ENCODE data around the gene PARD3B. TPM values are rescaled to one million over a fixed set of nuclear protein-coding genes. Genes with fewer than 3 reads are reported as not detected.

The PARD3B gene
- total and polyA plus RNA-seq, 2 experiments from 2014 or later, result 4.3 to 8.5 TPM

DNA sequence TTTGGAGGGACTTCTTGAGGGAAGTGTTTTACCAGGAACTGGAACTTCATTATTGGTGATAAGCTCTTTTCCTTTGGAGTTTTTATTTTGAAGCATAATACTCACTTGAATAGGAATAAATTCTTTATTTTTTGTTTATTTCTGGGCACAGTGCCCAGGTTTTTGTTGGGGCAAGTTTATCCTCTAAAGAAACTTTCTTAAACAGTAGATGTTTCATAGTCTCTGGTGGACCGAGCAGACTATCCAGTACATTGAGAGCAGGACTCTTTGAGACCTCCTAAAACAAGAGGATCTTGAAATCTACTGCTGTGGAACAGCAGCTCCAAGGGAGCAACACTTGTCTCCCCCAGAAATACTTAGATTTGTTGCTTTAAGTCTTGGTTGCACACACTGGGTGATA is 109.4 kb downstream of the PARD3B start:
- no peaks in the 10 kb centered on the region for H3K27me3 ChIP-seq
- H3K27ac ChIP-seq, result no peak overlapping the region
- H3K36me3 ChIP-seq, result no peaks in the 10 kb centered on the region
- H3K9me3 ChIP-seq (ENCODE audit: low read depth), result no peaks in the 10 kb centered on the region
- no peak overlapping the region for H3K4me3 ChIP-seq
- DNase-seq (ENCODE audit: low read depth in 1 of 2, low spot score in 1 of 2), result no peak
- TF ChIP-seq, protein P1, sequence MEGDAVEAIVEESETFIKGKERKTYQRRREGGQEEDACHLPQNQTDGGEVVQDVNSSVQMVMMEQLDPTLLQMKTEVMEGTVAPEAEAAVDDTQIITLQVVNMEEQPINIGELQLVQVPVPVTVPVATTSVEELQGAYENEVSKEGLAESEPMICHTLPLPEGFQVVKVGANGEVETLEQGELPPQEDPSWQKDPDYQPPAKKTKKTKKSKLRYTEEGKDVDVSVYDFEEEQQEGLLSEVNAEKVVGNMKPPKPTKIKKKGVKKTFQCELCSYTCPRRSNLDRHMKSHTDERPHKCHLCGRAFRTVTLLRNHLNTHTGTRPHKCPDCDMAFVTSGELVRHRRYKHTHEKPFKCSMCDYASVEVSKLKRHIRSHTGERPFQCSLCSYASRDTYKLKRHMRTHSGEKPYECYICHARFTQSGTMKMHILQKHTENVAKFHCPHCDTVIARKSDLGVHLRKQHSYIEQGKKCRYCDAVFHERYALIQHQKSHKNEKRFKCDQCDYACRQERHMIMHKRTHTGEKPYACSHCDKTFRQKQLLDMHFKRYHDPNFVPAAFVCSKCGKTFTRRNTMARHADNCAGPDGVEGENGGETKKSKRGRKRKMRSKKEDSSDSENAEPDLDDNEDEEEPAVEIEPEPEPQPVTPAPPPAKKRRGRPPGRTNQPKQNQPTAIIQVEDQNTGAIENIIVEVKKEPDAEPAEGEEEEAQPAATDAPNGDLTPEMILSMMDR (IDR thresholded peaks at IDR 0.05; ENCODE audit: low read depth, low read length), result no peak
- no peaks in the 10 kb centered on the region for H3K4me1 ChIP-seq (ENCODE audit: low read depth)

DNA sequence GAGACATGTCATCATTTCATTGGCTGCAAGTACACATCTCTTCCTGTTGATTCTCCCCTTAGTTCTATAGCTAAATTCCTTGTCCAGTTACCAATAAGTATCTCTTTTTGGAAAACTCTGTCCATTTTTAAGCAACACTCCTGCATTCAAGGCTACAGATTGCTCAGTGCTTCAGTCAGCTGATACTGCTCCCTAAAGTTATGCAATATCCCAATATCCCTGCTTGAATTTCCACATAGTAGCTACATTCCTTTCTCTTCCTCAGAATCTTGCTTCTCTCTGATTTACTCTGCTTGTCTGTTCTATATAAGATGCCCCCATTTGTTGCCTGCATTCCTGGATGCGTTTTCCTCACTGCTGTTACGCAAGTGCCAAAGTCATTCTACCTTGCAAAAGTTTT is 109.8 kb downstream of the PARD3B start:
- Histone ChIP-seq H3K4me3 (no peak overlapping the region), H3K27ac (no peak overlapping the region), H3K4me1 (ENCODE audit: low read depth) (no peaks in the 10 kb centered on the region), H3K27me3 (no peaks in the 10 kb centered on the region), H3K36me3 (no peaks in the 10 kb centered on the region), H3K9me3 (ENCODE audit: low read depth) (no peaks in the 10 kb centered on the region)
- peak in 1 of 2 donors; percentile 76 for DNase-seq (ENCODE audit: low read depth in 1 of 2, low spot score in 1 of 2)
- TF ChIP-seq, protein P1 (IDR thresholded peaks at IDR 0.05; ENCODE audit: low read depth, low read length), result no peak

DNA sequence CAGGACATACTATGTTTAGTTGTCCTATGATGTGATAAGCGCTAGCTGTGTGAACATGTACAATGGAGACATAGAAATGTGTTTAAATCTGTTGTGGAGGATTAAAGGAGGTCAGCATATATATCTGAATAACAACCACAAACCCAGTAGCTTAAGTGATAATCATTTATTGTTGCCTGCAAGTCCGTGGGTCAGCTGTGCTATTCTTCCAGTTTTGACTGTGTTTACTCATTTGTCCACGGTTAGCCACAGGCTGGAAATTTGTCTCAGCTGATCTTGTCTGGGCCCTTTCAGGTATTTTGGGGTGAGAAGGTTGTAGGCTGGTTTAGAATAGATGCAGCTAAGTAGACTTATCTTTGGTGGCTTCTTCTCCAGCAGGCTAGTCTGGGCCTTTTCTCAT is 110.4 kb downstream of the PARD3B start:
- no peaks in the 10 kb centered on the region for H3K36me3 ChIP-seq
- TF ChIP-seq, protein P1 (IDR thresholded peaks at IDR 0.05; ENCODE audit: low read depth, low read length), result no peak
- H3K4me3 ChIP-seq, result no peak overlapping the region
- no peaks in the 10 kb centered on the region for H3K9me3 ChIP-seq (ENCODE audit: low read depth)
- no peak for DNase-seq (ENCODE audit: low read depth in 1 of 2, low spot score in 1 of 2)
- no peak overlapping the region for H3K27ac ChIP-seq
- H3K4me1 ChIP-seq (ENCODE audit: low read depth), result no peaks in the 10 kb centered on the region
- no peaks in the 10 kb centered on the region for H3K27me3 ChIP-seq

DNA sequence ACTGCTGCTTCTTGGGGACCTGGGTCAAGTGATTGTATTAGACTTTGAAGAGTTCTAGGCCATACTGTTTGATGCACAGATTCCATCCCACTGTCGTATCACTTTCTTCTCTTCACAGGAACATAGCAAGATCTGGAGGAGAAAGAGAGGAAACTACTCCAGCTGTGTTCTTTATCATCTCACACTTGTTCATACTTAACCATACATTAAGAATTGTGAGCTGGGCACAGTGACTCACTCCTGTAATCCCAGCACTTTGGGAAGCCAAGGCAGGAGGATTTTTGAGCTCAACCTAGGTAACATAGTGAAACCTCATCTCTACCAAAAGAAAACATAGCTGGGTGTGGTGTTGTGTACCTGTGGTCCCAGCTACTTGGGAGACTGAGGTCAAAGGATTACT is 111.7 kb downstream of the PARD3B start:
- TF ChIP-seq, protein P1 (IDR thresholded peaks at IDR 0.05; ENCODE audit: low read depth, low read length), result no peak

DNA sequence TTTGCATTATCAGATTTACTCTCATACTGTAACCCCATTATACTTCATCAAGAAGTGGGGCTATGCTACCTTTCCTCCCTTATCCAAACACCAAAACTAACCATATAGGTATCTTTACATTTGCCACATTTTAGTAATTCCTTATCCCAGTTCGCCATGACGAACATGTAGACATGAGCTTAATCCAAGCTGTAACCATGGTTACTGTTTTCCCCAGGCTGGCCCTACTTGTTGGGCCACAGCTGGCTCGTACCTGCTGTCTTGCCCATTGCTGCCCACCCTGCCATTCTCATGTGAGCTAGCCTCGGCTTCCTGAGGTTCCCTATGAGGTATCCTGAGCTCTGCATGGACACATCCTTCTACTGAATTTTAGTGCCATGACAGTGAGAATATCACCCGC is 117.7 kb downstream of the PARD3B start:
- TF ChIP-seq, protein P1 (IDR thresholded peaks at IDR 0.05; ENCODE audit: low read depth, low read length), result no peak
- no peak overlapping the region for H3K4me3 ChIP-seq
- H3K4me1 ChIP-seq (ENCODE audit: low read depth), result peaks cover 2% of the 10 kb centered on the region
- no peak for DNase-seq (ENCODE audit: low read depth in 1 of 2, low spot score in 1 of 2)
- H3K27me3 ChIP-seq, result no peaks in the 10 kb centered on the region
- H3K36me3 ChIP-seq, result no peaks in the 10 kb centered on the region
- no peaks in the 10 kb centered on the region for H3K9me3 ChIP-seq (ENCODE audit: low read depth)
- no peak overlapping the region for H3K27ac ChIP-seq

More for the DNA sequence above, 111.7 kb downstream of the PARD3B start:
- H3K27ac ChIP-seq, result no peak overlapping the region
- no peaks in the 10 kb centered on the region for H3K9me3 ChIP-seq (ENCODE audit: low read depth)
- no peaks in the 10 kb centered on the region for H3K4me1 ChIP-seq (ENCODE audit: low read depth)
- DNase-seq (ENCODE audit: low read depth in 1 of 2, low spot score in 1 of 2), result no peak
- no peak overlapping the region for H3K4me3 ChIP-seq
- H3K27me3 ChIP-seq, result no peaks in the 10 kb centered on the region
- no peaks in the 10 kb centered on the region for H3K36me3 ChIP-seq
